HL-60 (cell line): ENCODE measurements around the gene HS3ST4.

Source experiments
- GABPA ChIP-seq: IDR thresholded peaks from 2 replicates; pipeline ENCODE4 v1.6.1; 2012; ENCODE audit warnings: low read depth
- POLR2AphosphoS5 ChIP-seq: IDR thresholded peaks from 2 replicates; pipeline ENCODE4 v1.6.1; 2012; ENCODE audit warnings: low read depth
- TF ChIP-seq, protein P1 (sequence below): IDR thresholded peaks from one replicate; pipeline ENCODE4 v1.5.1; 2011; ENCODE audit warnings: low read length, control low read depth, inconsistent platforms; ENCODE audit not compliant: insufficient read depth
- TF ChIP-seq, protein P2 (sequence below): IDR thresholded peaks from 2 replicates; pipeline ENCODE4 v1.6.1; 2012; ENCODE audit warnings: low read depth; ENCODE audit not compliant: insufficient replicate concordance

DNA sequence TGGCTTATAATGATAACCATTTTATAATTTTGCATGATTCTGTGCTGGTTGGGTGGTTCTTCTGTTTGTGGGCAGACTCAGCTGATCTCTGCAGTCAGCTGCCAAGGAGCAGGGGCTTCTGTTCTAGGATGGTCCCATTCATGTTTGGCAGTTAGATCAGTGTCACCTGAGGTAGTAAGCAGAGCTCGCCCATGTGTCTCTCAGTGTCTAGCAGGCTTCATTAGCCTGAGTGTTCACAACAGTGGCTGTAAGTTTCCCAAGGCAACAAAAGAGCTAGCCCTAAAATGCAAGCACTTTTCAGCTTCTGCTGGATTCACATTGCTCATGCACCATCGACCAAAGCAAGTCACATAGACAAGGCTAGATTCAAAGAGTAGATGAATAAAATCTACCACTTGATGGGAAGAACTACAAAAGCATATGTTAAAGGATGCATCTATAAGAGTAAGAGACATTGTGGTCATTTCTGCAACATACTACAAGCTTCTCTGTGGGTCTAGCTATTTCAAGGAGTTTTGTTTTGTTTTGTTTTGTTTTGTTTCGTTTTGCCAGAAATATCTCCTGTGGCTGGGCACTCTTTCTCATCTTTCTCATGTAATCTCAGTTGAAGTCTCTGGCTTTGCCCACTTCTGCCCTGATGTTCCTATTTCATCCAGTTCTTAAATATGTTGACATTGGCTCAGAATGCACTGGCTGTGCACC lies 180.8 kb downstream of the HS3ST4 start:
- TF ChIP-seq, protein P1, sequence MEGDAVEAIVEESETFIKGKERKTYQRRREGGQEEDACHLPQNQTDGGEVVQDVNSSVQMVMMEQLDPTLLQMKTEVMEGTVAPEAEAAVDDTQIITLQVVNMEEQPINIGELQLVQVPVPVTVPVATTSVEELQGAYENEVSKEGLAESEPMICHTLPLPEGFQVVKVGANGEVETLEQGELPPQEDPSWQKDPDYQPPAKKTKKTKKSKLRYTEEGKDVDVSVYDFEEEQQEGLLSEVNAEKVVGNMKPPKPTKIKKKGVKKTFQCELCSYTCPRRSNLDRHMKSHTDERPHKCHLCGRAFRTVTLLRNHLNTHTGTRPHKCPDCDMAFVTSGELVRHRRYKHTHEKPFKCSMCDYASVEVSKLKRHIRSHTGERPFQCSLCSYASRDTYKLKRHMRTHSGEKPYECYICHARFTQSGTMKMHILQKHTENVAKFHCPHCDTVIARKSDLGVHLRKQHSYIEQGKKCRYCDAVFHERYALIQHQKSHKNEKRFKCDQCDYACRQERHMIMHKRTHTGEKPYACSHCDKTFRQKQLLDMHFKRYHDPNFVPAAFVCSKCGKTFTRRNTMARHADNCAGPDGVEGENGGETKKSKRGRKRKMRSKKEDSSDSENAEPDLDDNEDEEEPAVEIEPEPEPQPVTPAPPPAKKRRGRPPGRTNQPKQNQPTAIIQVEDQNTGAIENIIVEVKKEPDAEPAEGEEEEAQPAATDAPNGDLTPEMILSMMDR, result no peak
- TF ChIP-seq, protein P2, sequence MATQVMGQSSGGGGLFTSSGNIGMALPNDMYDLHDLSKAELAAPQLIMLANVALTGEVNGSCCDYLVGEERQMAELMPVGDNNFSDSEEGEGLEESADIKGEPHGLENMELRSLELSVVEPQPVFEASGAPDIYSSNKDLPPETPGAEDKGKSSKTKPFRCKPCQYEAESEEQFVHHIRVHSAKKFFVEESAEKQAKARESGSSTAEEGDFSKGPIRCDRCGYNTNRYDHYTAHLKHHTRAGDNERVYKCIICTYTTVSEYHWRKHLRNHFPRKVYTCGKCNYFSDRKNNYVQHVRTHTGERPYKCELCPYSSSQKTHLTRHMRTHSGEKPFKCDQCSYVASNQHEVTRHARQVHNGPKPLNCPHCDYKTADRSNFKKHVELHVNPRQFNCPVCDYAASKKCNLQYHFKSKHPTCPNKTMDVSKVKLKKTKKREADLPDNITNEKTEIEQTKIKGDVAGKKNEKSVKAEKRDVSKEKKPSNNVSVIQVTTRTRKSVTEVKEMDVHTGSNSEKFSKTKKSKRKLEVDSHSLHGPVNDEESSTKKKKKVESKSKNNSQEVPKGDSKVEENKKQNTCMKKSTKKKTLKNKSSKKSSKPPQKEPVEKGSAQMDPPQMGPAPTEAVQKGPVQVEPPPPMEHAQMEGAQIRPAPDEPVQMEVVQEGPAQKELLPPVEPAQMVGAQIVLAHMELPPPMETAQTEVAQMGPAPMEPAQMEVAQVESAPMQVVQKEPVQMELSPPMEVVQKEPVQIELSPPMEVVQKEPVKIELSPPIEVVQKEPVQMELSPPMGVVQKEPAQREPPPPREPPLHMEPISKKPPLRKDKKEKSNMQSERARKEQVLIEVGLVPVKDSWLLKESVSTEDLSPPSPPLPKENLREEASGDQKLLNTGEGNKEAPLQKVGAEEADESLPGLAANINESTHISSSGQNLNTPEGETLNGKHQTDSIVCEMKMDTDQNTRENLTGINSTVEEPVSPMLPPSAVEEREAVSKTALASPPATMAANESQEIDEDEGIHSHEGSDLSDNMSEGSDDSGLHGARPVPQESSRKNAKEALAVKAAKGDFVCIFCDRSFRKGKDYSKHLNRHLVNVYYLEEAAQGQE, result no peak
- TF ChIP-seq POLR2AphosphoS5, result no peak
- no peak for TF ChIP-seq GABPA
